Measurements from ENCODE around the gene GYG1. TPM values are rescaled to one million over a fixed set of nuclear protein-coding genes. Genes with fewer than 3 reads are reported as not detected.

The GYG1 gene
- total RNA-seq, 1 donor: 43.6 TPM

- no peak for DNase-seq (ENCODE audit: low read depth)
- TF ChIP-seq, protein P1, sequence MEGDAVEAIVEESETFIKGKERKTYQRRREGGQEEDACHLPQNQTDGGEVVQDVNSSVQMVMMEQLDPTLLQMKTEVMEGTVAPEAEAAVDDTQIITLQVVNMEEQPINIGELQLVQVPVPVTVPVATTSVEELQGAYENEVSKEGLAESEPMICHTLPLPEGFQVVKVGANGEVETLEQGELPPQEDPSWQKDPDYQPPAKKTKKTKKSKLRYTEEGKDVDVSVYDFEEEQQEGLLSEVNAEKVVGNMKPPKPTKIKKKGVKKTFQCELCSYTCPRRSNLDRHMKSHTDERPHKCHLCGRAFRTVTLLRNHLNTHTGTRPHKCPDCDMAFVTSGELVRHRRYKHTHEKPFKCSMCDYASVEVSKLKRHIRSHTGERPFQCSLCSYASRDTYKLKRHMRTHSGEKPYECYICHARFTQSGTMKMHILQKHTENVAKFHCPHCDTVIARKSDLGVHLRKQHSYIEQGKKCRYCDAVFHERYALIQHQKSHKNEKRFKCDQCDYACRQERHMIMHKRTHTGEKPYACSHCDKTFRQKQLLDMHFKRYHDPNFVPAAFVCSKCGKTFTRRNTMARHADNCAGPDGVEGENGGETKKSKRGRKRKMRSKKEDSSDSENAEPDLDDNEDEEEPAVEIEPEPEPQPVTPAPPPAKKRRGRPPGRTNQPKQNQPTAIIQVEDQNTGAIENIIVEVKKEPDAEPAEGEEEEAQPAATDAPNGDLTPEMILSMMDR (IDR thresholded peaks at IDR 0.05; ENCODE audit: insufficient read depth, low read depth, low read length): no peak
- H3K4me3 ChIP-seq (ENCODE audit: low read depth, low read length): no peak overlapping the region
Observed at GRCh38 chr3:148999806-149000205, 8.5 kb downstream of the GYG1 start.

- TF ChIP-seq, protein P1 (IDR thresholded peaks at IDR 0.05; ENCODE audit: insufficient read depth, low read depth, low read length): no peak
- no peak for DNase-seq (ENCODE audit: low read depth)
- no peak overlapping the region for H3K4me3 ChIP-seq (ENCODE audit: low read depth, low read length)
Observed at GRCh38 chr3:149000206-149000745, 8.9 kb downstream of the GYG1 start.

GRCh38 chr3:149001727-149002126 is 10.4 kb downstream of the GYG1 start:
- DNase-seq (ENCODE audit: low read depth): no peak
- no peak overlapping the region for H3K4me3 ChIP-seq (ENCODE audit: low read depth, low read length)
- TF ChIP-seq, protein P1 (IDR thresholded peaks at IDR 0.05; ENCODE audit: insufficient read depth, low read depth, low read length): no peak

GRCh38 chr3:149003653-149004305 is 12.4 kb downstream of the GYG1 start:
- H3K4me3 ChIP-seq (ENCODE audit: low read depth, low read length): no peak overlapping the region
- DNase-seq (ENCODE audit: low read depth): no peak
- TF ChIP-seq, protein P1 (IDR thresholded peaks at IDR 0.05; ENCODE audit: insufficient read depth, low read depth, low read length): no peak

- H3K4me3 ChIP-seq (ENCODE audit: low read depth, low read length): no peak overlapping the region
- TF ChIP-seq, protein P1 (IDR thresholded peaks at IDR 0.05; ENCODE audit: insufficient read depth, low read depth, low read length): no peak
- peak; percentile 48 for DNase-seq (ENCODE audit: low read depth)
Observed at GRCh38 chr3:149004622-149005021, 13.3 kb downstream of the GYG1 start.

DNA sequence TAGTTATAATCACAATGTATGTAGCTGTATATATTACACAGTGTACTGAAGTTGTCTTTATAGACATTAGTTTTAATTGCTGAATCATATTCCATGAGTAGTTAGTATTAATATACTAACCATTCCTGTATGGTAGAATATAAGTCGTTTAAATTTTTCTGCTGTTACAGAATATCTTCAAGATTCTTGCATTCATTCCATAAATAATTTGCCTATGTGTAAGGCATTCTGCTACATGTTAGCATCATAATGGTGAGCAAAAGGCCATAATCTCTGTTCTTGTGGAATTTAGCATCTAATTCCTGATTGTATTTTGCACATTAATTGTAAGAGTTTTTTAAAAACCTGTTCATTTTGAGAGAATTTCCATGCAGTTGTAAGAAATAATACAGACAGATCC is 14.1 kb downstream of the GYG1 start:
- no peak overlapping the region for H3K4me3 ChIP-seq (ENCODE audit: low read depth, low read length)
- TF ChIP-seq, protein P1 (IDR thresholded peaks at IDR 0.05; ENCODE audit: insufficient read depth, low read depth, low read length): no peak
- no peak for DNase-seq (ENCODE audit: low read depth)
